HK-2 (cell line): ENCODE results near the gene NTSR1.

ENCODE experiments used
- DNase-seq: peaks from one replicate; pipeline ENCODE4 v3.0.0-alpha.2; 2018; ENCODE audit not compliant: unreplicated experiment

Gene NTSR1

GRCh38 chr20:62801284-62802010 is 92.8 kb downstream of the NTSR1 start:
- DNase-seq = no peak

DNA sequence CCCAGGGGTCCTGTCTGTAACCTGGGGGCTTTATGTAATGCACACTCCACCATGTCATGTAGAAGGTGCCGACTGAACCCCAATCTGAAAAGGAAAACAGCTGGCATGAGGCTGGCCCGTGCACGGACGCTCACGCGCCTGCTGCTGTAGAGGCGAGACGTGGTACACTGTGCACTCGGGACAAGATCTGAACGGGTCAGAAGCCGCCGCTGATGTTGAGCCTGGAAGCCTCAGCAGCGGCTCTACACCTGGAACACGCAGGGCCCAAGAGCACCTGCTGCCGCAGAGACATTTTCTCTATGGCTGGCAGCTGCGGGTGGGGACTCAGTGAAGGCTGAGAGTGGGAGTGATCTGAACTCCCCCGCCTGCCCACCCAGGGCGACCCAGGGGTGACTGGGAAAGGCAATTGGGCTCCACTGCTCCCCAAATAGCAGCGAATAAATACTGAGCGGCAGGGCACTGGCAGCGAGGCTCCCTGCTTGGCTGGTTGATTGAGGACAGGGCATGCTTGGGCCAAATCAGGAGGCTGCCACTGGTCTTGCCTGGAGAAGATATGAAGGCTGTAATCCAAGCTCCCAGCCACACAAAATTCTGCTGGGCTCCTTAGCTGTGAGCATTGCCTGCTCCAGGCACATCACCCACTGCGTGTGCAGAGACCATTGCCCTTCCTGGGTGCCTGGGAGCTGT is 93.5 kb downstream of the NTSR1 start:
- no peak for DNase-seq

GRCh38 chr20:62804021-62804626 is 95.5 kb downstream of the NTSR1 start:
- no peak for DNase-seq

- peak; percentile 63 for DNase-seq
These were observed 96.1 kb downstream of the NTSR1 start, which contains the start of gene OGFR for GRCh38 chr20:62804627-62805154. Gene OGFR (plus strand): TSS chr20:62804835. CDS start chr20:62804860, 25 bp downstream.

DNA sequence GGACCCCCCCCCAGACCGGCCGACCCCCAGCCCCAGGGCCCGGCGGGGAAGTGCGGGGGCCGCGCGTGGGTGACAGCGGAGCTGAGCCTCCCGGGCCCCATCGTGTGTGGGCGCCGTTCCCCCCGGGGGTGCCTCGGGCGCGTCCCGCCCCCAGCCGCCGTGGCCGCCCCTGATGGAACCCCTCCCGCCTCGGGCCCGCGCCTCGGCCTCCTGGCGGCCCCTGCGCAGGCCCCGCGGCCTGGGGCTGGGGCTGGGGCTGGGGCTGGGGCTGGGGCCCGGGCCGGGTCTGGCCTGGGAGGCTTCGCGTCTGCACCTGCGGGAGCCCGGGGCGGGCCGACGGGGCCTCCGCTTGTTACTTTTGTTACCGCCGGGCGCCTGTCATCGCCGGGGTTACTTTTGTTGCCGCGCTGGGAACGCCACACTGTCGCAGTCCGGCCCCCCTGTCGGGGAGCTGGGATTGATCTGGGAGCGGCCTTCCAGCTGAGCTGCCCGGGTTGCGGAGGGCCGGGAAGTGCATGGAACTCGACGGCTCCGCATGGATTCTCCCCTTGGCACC is 96.6 kb downstream of the NTSR1 start:
- no peak for DNase-seq

GRCh38 chr20:62805711-62806382 is 97.2 kb downstream of the NTSR1 start:
- DNase-seq = no peak

DNA sequence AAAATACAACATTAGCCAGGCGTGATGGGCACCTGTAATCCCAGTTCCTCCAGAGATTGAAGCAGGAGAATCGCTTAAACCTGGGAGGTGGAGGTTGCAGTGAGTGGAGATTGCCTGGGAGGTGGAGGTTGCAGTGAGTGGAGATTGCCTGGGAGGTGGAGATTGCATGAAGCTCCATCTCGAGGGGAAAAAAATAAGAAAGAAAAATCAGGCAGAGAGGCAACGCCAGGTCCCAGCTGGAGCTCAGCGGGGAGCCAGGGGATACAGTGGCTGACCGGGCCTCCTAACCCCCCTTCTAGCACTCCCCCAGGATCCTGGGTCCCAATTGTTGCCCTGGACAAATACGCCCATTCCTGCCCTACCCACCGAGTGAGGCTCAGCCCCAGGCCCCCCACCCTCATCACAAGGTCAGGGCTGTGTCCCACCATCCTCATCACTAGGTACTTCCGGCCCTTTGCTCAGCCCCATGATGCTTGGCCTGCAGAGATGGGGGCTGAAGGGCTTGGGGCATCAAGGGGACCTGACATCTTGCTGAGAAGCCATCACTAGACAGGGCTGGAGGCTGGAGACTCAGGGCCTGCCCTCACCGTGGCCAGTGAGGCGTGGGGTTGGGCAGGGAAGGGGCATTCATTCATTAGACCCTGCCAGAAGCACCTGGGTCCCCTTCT is 97.9 kb downstream of the NTSR1 start:
- DNase-seq = no peak

GRCh38 chr20:62807444-62808210 is 99.0 kb downstream of the NTSR1 start:
- DNase-seq = no peak

DNA sequence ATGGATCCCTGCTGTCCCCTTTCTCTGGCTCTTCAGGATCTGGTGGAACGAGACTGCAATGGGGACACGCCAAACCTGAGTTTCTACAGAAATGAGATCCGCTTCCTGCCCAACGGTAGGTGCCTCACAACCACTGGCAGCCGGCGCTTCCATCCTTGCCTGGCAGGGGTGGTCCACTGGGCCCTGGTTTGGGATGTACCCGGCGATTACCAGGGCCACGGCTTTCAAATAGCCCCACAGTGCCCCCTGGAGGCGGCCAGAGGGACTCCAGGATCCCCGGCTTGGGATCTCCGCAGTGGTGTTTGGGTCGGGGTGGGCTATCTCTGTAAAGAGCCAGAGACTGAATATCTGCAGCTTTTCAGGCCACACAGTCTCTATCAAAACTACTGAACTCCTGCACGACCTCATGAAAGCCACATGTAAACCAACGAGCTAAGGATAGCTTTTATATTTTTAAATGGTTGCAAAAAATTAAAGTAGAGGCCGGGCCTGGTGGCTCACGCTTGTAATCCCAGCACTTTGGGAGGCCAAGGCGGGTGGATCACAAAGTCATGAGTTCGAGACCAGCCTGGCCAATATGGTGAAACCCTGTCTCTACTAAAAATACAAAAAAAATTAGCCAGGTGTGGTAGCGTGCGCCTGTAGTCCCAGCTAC is 99.7 kb downstream of the NTSR1 start:
- DNase-seq = peak; percentile 76

DNA sequence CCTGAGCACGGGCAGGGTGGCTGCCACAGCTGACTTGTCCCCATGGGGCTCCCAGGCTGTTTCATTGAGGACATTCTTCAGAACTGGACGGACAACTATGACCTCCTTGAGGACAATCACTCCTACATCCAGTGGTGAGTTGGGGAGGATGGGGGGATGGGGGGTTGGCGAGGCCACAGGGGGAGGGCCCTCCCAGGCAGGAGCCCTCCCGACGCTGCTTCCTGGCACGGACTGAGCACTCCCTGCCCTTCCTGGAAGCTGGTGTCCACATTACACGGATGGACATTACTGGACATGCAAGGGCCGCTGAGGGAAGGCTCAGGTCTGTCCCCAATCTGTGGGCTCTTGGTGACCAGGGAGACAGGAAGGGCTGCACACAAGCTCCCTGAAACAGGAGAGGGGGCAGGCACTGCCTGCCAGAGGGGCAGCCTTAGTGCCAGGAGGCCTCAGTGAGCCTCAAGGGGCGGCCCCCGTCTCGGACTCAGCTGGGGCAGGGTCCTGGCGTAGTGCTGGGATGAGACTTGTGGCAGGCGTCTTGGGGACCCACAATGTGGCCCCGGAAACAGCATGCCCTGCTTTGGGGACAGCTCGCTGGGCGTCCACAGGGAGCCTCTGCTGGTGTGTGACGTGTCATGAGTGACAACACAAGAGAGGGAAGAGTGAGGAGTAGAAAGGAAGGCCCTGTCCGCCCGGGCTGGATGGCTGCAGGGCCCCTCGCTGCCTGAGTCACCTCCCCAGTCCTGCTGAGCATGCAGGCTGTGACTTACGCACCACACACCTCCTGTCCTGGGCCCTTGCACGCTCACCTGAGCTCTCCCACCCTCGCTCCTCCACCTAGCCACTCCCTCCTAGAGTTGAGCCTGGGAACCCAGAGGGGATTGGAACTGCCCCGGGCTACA is 101.1 kb downstream of the NTSR1 start:
- no peak for DNase-seq

DNA sequence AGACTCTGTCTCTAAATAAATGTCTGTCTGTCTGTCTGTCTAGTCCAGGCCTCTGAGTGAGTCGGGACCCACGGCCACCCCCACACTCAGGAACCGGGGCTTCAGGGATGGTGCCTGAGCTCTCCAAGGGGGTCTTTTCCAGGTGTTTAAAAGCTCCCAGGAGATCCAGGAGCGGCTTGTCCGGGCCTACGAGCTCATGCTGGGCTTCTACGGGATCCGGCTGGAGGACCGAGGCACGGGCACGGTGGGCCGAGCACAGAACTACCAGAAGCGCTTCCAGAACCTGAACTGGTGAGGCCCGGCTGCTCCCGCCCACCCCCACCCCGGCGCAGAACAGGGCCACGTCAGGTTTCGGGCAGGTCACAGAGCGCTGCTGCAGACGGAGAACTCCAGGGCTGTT is 102.7 kb downstream of the NTSR1 start:
- DNase-seq = no peak

DNA sequence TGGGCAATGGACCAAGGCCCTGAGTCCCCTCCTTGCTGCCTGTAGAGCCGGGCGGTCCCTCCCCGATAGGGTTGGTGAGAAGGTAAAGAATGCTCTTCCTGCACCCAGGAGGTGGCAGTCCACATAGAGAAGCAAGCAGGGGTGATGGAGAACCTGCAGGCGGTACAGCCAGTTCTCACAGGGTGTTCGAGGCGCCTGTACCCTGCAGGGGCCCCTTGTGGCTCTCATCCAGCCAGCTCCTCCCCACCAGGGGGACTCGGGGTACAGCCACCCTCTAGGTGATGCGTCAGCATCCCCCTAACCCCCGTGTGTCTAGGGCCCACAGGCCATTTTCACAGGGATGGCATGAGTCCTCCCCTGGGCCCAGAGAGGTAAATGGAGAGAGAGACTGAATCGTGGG is 103.1 kb downstream of the NTSR1 start:
- DNase-seq = no peak
